Epithelial cell of proximal tubule (primary cell): ENCODE results near the gene SIRT4. TPM values are rescaled to one million over a fixed set of nuclear protein-coding genes. Genes with fewer than 3 reads are reported as not detected.

ENCODE experiments used
- DNase-seq: peaks from one replicate; pipeline ENCODE4 v3.0.0-alpha.2; 2011; ENCODE audit warnings: low read depth
- H3K4me3 ChIP-seq: 2 replicates; pipeline ENCODE4 v1.5.1; 2011; ENCODE audit warnings: low read depth, mild to moderate bottlenecking, low read length
- CTCF ChIP-seq: conservative IDR thresholded peaks from 2 replicates; pipeline ENCODE4 v1.5.1; 2012; ENCODE audit warnings: low read depth, mild to moderate bottlenecking, low read length
- total RNA-seq: library from RNA; depleted of rRNA; stranded (reverse); fragments of >200 nt; gene quantifications from 2 replicates; pipeline ENCODE4 v1.2.3, GENCODE V29; 2015

Gene SIRT4
- total RNA-seq, 1 donor from 2014 or later = 0.35 TPM

- TF ChIP-seq CTCF = no peak
- H3K4me3 ChIP-seq = no peak overlapping the region
- DNase-seq = no peak
These were observed 45.6 kb downstream of the SIRT4 start for GRCh38 chr12:120347766-120348165.

GRCh38 chr12:120350576-120351350, 48.6 kb downstream of the SIRT4 start:
- H3K4me3 ChIP-seq = no peak overlapping the region
- no peak for DNase-seq
- no peak for TF ChIP-seq CTCF

GRCh38 chr12:120352117-120352516, 50.0 kb downstream of the SIRT4 start:
- DNase-seq = no peak
- TF ChIP-seq CTCF = no peak
- H3K4me3 ChIP-seq = no peak overlapping the region

GRCh38 chr12:120353136-120353535, 51.0 kb downstream of the SIRT4 start:
- no peak overlapping the region for H3K4me3 ChIP-seq
- no peak for DNase-seq
- TF ChIP-seq CTCF = no peak

- no peak overlapping the region for H3K4me3 ChIP-seq
- no peak for TF ChIP-seq CTCF
- no peak for DNase-seq
These were observed 51.6 kb downstream of the SIRT4 start for GRCh38 chr12:120353556-120354317.

- TF ChIP-seq CTCF = peak; percentile 95
- peak; percentile 49 for DNase-seq
- H3K4me3 ChIP-seq = peak overlapping the region; percentile 23
These were observed 54.5 kb downstream of the SIRT4 start for GRCh38 chr12:120356567-120357030.
